GM21528 (cell line): Measurements from ENCODE around the gene GRIA1.

Source experiments
- ATAC-seq: cut with Tn5 transposase; IDR thresholded peaks from one replicate; pipeline ENCODE4 v1.9.1; 2021; ENCODE audit warnings: mild to moderate bottlenecking, moderate library complexity; ENCODE audit not compliant: unreplicated experiment, low FRiP score

GRIA1 gene

DNA sequence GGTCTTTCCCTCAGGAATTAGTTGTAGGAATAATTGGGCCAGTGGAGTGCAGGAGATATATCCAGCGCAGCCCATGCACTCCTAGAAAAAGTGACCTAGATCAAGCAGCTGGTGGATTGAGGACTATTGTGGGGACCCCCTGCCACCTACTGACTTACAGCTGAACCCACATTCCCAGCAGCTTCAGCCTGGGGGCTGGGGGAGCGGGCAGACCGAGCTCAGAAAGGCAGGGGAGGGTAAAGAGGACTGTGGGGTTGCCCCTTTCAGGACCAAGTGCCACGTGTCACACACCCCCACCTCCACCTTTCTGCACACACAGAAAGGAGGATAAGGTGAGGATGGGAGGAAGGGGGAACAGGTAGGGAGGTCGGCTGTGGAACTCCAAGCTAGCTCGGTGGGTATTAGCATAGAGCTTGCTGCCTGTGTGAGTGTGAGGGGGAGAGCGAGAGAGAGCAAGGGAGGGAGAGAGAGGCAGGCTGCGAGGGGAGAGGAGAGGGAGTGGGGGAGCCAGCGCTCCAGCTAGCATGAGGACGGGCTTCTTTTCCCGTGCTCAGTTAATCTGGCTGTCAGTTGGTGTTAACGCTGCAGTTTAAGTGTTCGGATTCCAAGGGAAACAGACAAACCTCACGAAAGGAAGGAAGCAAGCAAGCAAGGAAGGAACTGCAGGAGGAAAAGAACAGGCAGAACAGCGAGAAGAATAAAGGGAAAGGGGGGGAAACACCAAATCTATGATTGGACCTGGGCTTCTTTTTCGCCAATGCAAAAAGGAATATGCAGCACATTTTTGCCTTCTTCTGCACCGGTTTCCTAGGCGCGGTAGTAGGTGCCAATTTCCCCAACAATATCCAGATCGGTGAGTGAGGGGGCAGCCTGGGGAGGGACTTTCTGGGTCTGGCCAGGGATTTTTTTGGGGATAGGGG lies at the start of gene GRIA1:
GRIA1 (plus strand) TSS at position 553 of the 920 bp plus-strand sequence.
- ATAC-seq = no peak

GRCh38 chr5:153445875-153446579 lies 44.4 kb upstream of the GRIA1 start:
- no peak for ATAC-seq

DNA sequence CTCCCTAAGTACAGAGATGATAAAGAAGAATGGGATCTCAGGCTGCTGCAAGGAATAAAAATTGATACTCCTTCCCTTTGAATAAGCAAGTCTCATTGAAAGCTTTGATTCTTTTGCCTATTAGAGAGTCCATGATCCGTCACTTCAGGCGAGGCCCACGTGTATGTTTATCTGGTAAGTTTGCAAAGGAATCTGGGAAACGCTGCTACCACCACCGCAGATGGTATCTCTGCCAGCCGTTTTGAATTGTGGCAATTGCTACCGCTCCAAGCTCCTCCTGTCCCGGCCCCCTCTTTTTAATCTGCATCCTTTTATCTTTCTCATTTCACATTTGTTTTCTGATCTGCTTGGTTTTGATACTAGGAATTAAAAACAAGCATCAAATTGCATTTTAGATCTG lies 42.9 kb upstream of the GRIA1 start:
- no peak for ATAC-seq

DNA sequence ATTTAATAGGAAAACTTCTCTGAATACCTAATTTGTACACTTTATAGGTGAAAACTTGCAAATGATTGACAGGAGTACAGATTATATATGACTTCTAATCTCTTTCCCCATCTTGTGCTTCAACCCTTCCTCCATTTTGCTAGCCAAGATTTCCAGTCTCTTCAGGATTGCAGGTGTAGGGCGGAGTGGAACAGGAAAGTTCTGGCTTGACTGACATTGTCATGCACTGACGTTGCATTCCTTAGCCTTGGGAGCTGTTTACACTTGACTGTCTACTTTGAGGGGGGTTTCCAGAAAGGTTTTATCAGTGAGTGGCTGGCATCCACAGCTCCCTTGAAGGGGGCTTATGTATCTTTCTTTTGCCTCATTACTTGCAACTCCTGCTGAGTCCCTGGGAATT lies 34.1 kb upstream of the GRIA1 start:
- no peak for ATAC-seq

DNA sequence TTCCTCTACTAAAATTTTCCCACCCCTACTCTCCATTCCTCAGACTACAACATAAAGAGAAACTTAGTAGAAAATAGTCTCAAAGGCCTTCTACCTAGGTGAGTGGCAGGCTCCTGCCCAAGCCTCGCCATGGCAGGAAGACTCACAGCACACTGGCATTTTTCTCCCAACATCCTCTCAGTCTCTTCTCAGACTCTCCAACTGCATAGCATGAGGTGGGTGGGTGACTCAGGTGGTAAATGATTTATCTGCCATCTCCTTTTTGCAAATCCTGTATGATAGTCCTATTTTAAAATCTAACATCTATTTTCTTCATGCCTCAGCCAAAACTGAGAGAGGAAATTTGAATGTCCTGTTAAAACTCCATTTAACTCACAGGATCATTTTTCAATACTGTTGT lies 33.5 kb upstream of the GRIA1 start:
- no peak for ATAC-seq

DNA sequence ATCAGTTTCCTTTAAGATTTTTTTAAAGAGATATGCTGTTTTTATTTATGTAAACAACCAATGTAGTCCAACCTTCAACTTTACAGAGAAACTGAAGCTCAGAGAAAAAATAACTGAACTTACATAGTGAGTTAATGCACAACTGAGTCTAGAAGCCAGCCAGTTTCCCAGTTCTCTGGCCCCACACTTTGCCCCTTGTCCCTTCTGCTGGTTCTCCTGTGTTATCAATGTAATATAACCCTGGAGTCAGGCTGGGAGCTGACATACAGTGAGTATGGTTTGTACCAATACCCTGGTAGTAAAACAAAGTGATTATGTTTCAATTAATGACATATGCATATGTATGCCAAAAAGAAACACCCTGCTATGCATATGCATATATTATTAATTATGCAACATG lies 32.2 kb upstream of the GRIA1 start:
- no peak for ATAC-seq

- no peak for ATAC-seq
Measured at GRCh38 chr5:153459051-153459743, 31.3 kb upstream of the GRIA1 start.

- no peak for ATAC-seq
Measured at GRCh38 chr5:153460421-153460820, 30.0 kb upstream of the GRIA1 start.

GRCh38 chr5:153461341-153461740 lies 29.1 kb upstream of the GRIA1 start:
- ATAC-seq = no peak

DNA sequence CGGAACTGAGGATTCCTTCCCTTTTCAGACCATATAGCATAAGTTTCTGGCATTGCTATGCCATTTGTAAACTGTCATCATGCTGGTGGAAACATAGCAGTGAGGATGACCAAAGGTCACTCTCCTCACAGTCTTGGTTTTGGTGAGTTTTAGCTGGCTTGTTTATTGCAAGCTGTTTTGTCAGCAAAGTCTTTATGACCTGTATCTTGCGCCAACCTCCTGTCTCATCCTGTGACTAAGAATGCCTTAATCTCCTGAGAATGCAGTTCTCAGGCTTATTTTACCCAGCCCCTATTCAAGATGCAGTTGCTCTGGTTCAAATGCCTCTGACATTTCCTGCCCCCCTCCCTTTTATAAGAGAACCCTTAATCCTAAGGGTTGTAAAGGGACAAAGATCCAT lies 26.7 kb upstream of the GRIA1 start:
- no peak for ATAC-seq

GRCh38 chr5:153467546-153467945 lies 22.9 kb upstream of the GRIA1 start:
- ATAC-seq = no peak

DNA sequence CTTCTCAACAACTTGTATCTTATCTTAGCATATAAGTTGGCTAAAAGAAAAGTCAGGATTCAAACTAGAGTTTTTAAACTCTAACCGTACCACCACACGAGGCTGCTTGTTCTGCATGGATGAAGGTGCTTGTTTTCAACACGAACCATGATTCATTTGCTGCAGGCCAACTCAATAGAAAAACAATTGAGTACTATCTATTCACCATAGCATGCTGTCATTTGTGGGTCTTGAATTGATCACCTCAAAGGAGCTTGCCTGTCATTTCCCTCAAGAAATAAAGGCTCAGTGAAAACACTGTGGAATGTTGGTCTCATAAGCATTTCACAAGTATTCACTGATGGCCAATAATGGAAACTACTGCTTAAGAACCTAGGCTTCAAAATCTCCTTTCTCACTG lies 21.0 kb upstream of the GRIA1 start:
- no peak for ATAC-seq

GRCh38 chr5:153470736-153471135 lies 19.7 kb upstream of the GRIA1 start:
- ATAC-seq = no peak

GRCh38 chr5:153476767-153477166 lies 13.7 kb upstream of the GRIA1 start:
- no peak for ATAC-seq

GRCh38 chr5:153480401-153480800 lies 10.1 kb upstream of the GRIA1 start:
- peak; percentile 89 for ATAC-seq

- ATAC-seq = no peak
Measured at GRCh38 chr5:153483482-153483881, 7.0 kb upstream of the GRIA1 start.

DNA sequence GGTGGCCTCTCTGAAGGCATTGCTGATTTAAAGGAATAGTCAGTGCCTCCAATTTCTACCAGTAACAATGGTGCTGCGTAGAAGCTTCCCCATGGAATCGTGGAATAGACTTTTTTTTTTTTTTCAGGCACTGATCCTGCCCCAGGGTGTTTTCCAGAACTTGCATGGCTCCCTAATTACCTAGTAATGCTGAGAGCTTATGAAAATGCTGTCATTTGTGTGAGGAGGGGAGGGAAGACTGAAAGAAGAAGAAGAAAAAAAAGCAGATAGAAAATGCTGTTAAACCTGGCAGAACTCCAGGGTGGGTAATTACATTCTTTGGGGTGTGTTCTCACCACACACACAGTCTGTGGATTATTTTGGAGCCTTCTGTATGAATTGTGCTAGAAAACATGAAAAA lies 4.8 kb upstream of the GRIA1 start:
- no peak for ATAC-seq

DNA sequence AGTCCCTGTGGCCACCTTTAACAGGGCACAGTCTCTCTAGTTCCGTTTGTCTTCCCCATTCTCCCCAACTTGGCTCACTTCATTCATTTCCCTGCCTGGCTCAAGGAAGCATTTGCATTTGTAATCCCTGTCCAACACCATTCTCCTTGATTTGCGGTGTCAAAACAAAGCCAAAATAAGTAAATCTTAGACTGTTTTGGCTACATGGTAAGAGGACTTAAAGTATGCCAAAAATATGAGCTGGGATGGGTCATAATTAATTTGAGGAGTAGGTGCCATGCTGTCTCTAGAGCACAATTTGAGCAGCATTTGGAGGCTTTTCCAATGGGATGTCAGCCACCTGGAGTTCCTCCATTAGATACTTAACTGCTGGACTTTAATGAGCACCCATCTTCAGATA lies 3.7 kb upstream of the GRIA1 start:
- no peak for ATAC-seq

DNA sequence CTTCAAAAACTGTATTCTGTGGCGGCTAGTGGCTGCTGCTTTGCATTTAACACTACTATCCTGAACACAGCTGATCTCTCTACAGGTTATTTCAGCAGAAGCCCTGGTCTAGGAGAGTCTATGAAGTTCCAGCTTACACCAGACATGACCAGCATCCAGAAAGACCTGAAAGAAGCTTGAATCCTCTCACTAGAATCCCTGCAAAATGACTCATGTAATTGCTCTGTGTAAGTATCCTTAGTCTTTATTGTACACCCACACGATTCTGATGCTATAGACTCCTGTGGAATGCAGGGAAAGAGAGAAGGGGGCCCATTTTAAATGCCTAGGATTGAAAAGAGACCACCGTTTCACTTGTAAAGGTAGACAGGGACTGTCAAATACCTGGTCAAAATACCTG lies 859 bp upstream of the GRIA1 start:
- no peak for ATAC-seq

GRCh38 chr5:153491038-153491744 lies 721 bp downstream of the GRIA1 start:
- no peak for ATAC-seq

DNA sequence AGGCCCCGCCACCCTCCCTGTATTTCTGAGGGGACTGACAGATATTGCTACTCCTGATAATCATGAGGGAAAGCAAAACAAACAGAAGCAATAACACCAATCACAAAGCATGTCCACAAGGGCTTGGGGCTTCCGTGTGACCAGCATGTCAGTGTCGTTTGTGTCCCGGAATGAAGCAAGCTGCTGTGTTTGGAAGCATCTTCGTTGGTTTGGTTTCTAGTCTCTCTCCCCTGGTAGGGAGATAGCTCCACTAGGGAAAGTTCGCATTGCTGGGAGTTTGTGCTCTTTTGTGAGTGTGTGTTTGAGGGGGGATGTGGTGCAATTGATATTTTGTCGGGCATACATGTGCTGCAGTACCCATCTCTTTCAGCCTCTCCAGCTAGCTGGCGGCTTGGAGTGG lies 1.4 kb downstream of the GRIA1 start:
- no peak for ATAC-seq
